Sigmoid colon (tissue), 7 donors: ENCODE results near the gene OVAAL. TPM values are rescaled to one million over a fixed set of nuclear protein-coding genes. Genes with fewer than 3 reads are reported as not detected.

ENCODE experiments used
- DNase-seq: peaks from one replicate; pipeline ENCODE4 v3.0.0-alpha.2; 2019
- H3K27ac ChIP-seq, 4 donors: fragments of 200-600 bp; sonication (generic); one replicate each; pipeline ENCODE4 v1.5.1; 2016 to 2019; ENCODE audit warnings: mild to moderate bottlenecking in 1 of 4
- H3K27me3 ChIP-seq, 3 donors: fragments of 200-600 bp; sonication (generic); one replicate each; pipeline ENCODE4 v1.5.1; 2019; ENCODE audit warnings: mild to moderate bottlenecking in 1 of 3
- H3K36me3 ChIP-seq, 4 donors: fragments of 200-600 bp; sonication (generic); one replicate each; pipeline ENCODE4 v1.5.1; 2016 to 2019
- H3K4me1 ChIP-seq, 4 donors: fragments of 200-600 bp; sonication (generic); one replicate each; pipeline ENCODE4 v1.5.1; 2017 to 2019
- H3K4me3 ChIP-seq, 4 donors: fragments of 200-600 bp; sonication (generic); one replicate each; pipeline ENCODE4 v1.5.1; 2017 to 2019; ENCODE audit warnings: mild to moderate bottlenecking in 2 of 4, moderate library complexity in 1 of 4
- H3K9me3 ChIP-seq, 4 donors: fragments of 200-600 bp in 3 of 4; sonication (generic) in 3 of 4; one replicate each; pipeline versions ENCODE4 v1.5.1 to v1.6.1; 2013 to 2019
- EP300 ChIP-seq, 4 donors: sonication (generic); formaldehyde crosslinking; IDR thresholded peaks; one replicate each; pipeline ENCODE4 v1.6.1; 2017; ENCODE audit warnings: antibody characterized with exemption in 4 of 4
- POLR2A ChIP-seq, 2 donors: fragments of 450-650 bp; IDR thresholded peaks; one replicate each; pipeline ENCODE4 v1.6.1; 2016; ENCODE audit warnings: antibody characterized with exemption in 2 of 2, mild to moderate bottlenecking in 2 of 2, moderate library complexity in 2 of 2
- POLR2AphosphoS5 ChIP-seq, 4 donors: sonication (generic); formaldehyde crosslinking; IDR thresholded peaks; one replicate each; pipeline ENCODE4 v1.6.1; 2017; ENCODE audit warnings: antibody characterized with exemption in 4 of 4
- whole genome bisulfite sequencing, 2 donors: extraction: QIAGEN DNeasy Blood & Tissue Kit; methylation state at CpG; one replicate each; pipeline ENCODE4 v1.1.7; 2013; 5-methylcytosine and 5-hydroxymethylcytosine counted together
- intact Hi-C: fragments of 100-400 bp; cut with DNase I; formaldehyde crosslinking; loops from one replicate; pipeline ENCODE4 v1.15.1; 2023
- polyA plus RNA-seq, 3 donors: library from polyadenylated mRNA; stranded (reverse); fragments of 200-250 nt; gene quantifications; one replicate each; pipeline ENCODE4 v1.2.3, GENCODE V29; 2013
- total RNA-seq, 4 donors: library from RNA; depleted of rRNA; stranded (reverse); fragments of >200 nt; gene quantifications; one replicate each; pipeline ENCODE4 v1.1.0, GENCODE V29; 2016
- TF ChIP-seq, protein P1 (sequence below), 4 experiments: fragments of 450-650 bp in 3 of 4; fragments of 200-600 bp in 1 of 4; IDR thresholded peaks; one replicate each; pipeline ENCODE4 v1.5.1; 2016 to 2019; ENCODE audit warnings: antibody characterized with exemption in 4 of 4, mild to moderate bottlenecking in 3 of 4, moderate library complexity in 2 of 4
- donor health status: healthy with polysubstance abuse.
- donor health status: Bipolar disorder and iron deficiency.
- donor health status: healthy.

The OVAAL gene
- total RNA-seq: not detected
- polyA plus RNA-seq: not detected

DNA sequence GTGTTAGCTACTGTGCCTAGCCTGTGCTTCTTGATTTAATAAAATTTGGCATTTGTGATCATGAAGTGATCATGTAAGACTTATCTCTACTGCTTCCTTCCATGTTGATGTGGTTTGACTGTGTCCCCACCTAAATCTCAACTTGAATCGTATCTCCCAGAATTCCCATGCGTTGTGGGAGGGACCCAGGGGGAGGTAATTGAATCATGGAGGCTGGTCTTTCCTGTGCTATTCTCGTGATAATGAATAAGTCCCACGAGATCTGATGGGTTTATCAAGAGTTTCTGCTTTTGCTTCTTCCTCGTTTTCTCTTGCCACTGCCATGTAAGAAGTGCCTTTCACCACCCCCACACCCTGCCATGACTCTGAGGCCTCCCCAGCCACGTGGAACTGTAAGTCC is at the start of gene OVAAL:
Gene OVAAL, plus strand, starts transcription at position 301 of the 400 bp plus-strand sequence.
- intact Hi-C loops: no loop called here
- WGBS, 2 donors: 85 to 86% methylated on average over 6 of the region's 6 CpGs
- DNase-seq: no peak
- no peaks in the 10 kb centered on the region for H3K27me3 ChIP-seq
- no peaks in the 10 kb centered on the region for H3K9me3 ChIP-seq
- TF ChIP-seq POLR2AphosphoS5 (IDR thresholded peaks at IDR 0.05) (no peak), EP300 (IDR thresholded peaks at IDR 0.05) (no peak), POLR2A (IDR thresholded peaks at IDR 0.05) (no peak)
- TF ChIP-seq, protein P1, sequence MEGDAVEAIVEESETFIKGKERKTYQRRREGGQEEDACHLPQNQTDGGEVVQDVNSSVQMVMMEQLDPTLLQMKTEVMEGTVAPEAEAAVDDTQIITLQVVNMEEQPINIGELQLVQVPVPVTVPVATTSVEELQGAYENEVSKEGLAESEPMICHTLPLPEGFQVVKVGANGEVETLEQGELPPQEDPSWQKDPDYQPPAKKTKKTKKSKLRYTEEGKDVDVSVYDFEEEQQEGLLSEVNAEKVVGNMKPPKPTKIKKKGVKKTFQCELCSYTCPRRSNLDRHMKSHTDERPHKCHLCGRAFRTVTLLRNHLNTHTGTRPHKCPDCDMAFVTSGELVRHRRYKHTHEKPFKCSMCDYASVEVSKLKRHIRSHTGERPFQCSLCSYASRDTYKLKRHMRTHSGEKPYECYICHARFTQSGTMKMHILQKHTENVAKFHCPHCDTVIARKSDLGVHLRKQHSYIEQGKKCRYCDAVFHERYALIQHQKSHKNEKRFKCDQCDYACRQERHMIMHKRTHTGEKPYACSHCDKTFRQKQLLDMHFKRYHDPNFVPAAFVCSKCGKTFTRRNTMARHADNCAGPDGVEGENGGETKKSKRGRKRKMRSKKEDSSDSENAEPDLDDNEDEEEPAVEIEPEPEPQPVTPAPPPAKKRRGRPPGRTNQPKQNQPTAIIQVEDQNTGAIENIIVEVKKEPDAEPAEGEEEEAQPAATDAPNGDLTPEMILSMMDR (IDR thresholded peaks at IDR 0.05): no peak
- no peaks in the 10 kb centered on the region for H3K36me3 ChIP-seq
- no peaks in the 10 kb centered on the region for H3K4me1 ChIP-seq
- no peak within 1 kb of the TSS for H3K4me3 ChIP-seq
- H3K27ac ChIP-seq: no peak within 1 kb of the TSS

DNA sequence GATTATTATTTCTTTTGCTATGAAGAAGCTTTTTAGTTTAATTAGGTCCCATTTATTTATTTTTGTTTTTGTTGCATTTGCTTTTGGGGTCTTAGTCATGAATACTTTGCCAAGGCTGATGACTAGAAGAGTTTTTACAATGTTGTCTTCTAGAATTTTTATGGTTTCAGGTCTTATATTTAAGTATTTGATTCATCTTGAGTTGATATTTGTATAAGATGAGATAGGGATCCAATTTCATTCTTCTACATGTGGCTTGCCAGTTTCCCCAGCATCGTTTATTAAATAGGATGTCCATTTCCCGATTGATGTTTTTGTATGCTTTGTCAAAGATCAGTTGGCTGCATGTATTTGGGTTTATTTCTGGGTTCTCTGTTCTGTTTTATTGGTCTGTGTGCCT is 47.9 kb upstream of the OVAAL start:
- Histone ChIP-seq H3K4me1 (peaks cover 0 to 4% (median 0%) of the 10 kb centered on the region in 4 donors), H3K4me3 (no peak overlapping the region), H3K27ac (no peak overlapping the region), H3K36me3 (no peaks in the 10 kb centered on the region), H3K9me3 (no peaks in the 10 kb centered on the region), H3K27me3 (no peaks in the 10 kb centered on the region)
- intact Hi-C loops: loop anchor here (10.0 kb wide), 1 partner anchor 634 kb away; no protein-coding TSS in a partner anchor
- DNase-seq: no peak
- TF ChIP-seq POLR2A (IDR thresholded peaks at IDR 0.05) (no peak), EP300 (IDR thresholded peaks at IDR 0.05) (no peak), POLR2AphosphoS5 (IDR thresholded peaks at IDR 0.05) (no peak)
- TF ChIP-seq, protein P1 (IDR thresholded peaks at IDR 0.05): no peak
- 91 to 97% methylated on average over 2 of the region's 2 CpGs for WGBS, 2 donors

DNA sequence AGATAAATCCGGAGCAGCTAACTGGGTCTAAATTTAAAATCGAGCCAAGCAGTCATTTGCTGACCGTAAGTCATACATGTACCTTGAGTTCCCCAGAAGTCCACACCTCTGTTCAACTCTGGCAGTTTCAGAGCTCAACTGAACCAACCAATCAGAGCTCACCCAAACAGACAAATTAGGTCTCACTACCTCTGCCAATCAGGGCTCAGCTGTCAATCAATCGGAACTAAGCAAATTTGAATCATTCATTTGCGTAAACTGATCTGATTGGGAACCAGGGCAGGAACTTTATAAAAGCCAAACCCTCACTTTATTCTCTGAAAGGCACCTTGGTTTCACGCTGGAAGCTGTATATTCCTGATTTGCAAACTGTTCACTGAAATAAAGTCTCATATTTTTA is 45.2 kb upstream of the OVAAL start:
- intact Hi-C loops: loop anchor here (10.0 kb wide), 1 partner anchor 631 kb away; no protein-coding TSS in a partner anchor
- 66 to 89% methylated on average over 6 of the region's 6 CpGs for WGBS, 2 donors
- peaks cover 0 to 9% (median 0%) of the 10 kb centered on the region in 4 donors for H3K4me1 ChIP-seq
- H3K9me3 ChIP-seq: no peaks in the 10 kb centered on the region
- no peaks in the 10 kb centered on the region for H3K36me3 ChIP-seq
- no peak overlapping the region for H3K4me3 ChIP-seq
- H3K27me3 ChIP-seq: no peaks in the 10 kb centered on the region
- DNase-seq: no peak
- H3K27ac ChIP-seq: no peak overlapping the region
- no peak for TF ChIP-seq POLR2AphosphoS5 (IDR thresholded peaks at IDR 0.05)
- TF ChIP-seq EP300 (IDR thresholded peaks at IDR 0.05): no peak
- TF ChIP-seq, protein P1 (IDR thresholded peaks at IDR 0.05): no peak
- no peak for TF ChIP-seq POLR2A (IDR thresholded peaks at IDR 0.05)

DNA sequence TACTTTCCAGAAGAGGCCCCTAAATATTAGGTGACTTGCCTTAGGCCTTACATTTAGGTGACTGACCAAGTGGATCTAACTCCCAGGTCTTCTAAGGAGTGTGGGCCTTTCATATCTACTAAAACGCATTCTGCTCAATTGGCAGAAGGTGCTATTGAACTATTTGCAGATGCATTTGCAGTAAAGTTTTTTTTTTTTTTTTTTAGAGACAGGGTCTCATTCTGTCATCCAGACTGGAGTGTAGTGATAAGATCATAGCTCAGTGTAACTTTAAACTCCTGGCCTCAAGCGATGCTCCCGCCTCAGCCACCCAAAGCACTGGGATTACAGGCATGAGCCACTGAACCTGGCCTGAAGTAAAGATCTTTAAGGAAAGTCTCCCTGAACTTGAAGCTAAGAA is 43.4 kb upstream of the OVAAL start:
- Histone ChIP-seq H3K27me3 (no peaks in the 10 kb centered on the region), H3K9me3 (no peaks in the 10 kb centered on the region), H3K27ac (no peak overlapping the region), H3K36me3 (no peaks in the 10 kb centered on the region), H3K4me1 (peaks cover 0 to 9% (median 0%) of the 10 kb centered on the region in 4 donors), H3K4me3 (no peak overlapping the region)
- intact Hi-C loops: loop anchor here (5.0 to 10.0 kb wide), 3 partner anchors 347 to 652 kb away; no protein-coding TSS in a partner anchor
- WGBS, 2 donors: 55 to 57% methylated on average over 3 of the region's 3 CpGs
- DNase-seq: no peak
- TF ChIP-seq, protein P1 (IDR thresholded peaks at IDR 0.05): no peak
- no peak for TF ChIP-seq POLR2AphosphoS5 (IDR thresholded peaks at IDR 0.05)
- TF ChIP-seq POLR2A (IDR thresholded peaks at IDR 0.05): no peak
- no peak for TF ChIP-seq EP300 (IDR thresholded peaks at IDR 0.05)
